HG03432 (cell line): ENCODE measurements around the gene XKR8.

ENCODE experiments used
- ATAC-seq: cut with Tn5 transposase; IDR thresholded peaks from one replicate; pipeline ENCODE4 v1.9.1; 2021; ENCODE audit warnings: mild to moderate bottlenecking, moderate library complexity; ENCODE audit not compliant: unreplicated experiment

XKR8 gene, protein sequence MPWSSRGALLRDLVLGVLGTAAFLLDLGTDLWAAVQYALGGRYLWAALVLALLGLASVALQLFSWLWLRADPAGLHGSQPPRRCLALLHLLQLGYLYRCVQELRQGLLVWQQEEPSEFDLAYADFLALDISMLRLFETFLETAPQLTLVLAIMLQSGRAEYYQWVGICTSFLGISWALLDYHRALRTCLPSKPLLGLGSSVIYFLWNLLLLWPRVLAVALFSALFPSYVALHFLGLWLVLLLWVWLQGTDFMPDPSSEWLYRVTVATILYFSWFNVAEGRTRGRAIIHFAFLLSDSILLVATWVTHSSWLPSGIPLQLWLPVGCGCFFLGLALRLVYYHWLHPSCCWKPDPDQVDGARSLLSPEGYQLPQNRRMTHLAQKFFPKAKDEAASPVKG

DNA sequence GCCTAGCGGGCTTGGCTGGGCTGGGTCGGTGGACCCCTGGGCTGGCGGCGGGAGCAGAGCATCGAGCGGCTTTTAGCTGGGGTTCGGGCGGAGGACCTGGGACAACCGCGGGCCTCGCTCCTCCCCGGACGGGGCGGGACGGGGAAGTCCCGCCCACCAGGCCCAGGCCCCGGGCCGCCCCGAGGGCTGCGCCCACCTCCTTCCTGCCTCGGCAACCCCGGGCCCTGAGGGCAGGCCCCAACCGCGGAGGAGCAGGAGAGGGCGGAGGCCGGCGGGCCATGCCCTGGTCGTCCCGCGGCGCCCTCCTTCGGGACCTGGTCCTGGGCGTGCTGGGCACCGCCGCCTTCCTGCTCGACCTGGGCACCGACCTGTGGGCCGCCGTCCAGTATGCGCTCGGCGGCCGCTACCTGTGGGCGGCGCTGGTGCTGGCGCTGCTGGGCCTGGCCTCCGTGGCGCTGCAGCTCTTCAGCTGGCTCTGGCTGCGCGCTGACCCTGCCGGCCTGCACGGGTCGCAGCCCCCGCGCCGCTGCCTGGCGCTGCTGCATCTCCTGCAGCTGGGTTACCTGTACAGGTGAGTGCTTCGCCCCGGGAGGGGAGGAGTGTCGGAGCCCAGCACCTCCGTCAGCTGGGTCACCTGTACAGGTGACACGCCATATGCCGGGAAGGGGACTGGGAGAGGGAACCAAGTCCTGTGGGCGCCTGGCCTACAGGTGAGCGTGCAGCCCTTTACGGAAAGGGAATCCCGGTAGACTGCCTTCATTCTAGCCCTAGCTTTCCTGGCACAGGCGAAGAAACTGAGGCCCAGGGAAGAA lies at the start of gene XKR8:
Gene XKR8 (plus strand): TSS at position 182 of the 812 bp plus-strand sequence. CDS start 97 bp downstream, at position 279.
- peak; percentile 86 for ATAC-seq

GRCh38 chr1:27912429-27912828 lies 47.3 kb upstream of the XKR8 start:
- ATAC-seq, result no peak

DNA sequence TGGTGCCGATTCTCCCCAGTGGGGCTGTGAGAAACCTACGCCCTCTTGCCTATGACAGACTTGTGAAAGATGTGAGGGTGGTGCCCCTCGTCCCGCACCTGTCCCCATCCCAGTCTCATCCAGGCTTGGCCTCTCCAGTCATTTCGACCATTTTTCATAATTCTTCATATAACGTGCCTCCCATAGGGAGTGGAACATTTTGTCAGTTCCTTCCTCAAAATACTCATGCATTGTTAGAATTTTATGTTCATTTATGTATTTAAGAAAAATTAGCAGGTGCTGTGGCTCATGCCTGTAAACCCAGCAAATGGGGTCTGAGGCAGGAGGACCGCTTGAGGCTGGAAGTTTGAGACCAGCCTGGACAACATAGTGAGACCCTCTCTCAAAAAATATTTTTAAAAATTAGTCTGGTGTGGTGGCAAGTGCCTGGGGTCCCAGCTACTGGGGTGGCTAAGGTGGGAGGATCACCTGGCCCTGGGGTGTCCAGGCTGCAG lies 44.6 kb upstream of the XKR8 start:
- ATAC-seq, result peak; percentile 1

DNA sequence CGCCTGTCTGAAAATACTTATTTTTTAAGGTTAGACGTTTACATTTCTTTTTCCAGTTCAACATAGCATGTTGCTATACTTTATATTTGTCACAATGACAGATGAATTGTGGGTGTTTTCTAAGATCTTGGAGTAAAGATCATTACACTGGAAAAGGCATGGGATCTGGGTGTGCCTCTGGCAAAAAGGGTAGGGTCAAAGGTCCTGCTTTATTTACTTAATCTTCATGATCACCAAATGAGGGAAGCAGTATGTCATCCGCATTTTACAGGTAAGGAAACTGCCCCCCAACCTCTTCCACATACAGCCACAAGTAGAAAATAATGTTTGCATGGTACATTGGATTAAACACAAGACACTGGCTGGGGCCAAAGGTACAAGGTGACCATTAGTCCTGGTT lies 37.5 kb upstream of the XKR8 start:
- ATAC-seq, result no peak

DNA sequence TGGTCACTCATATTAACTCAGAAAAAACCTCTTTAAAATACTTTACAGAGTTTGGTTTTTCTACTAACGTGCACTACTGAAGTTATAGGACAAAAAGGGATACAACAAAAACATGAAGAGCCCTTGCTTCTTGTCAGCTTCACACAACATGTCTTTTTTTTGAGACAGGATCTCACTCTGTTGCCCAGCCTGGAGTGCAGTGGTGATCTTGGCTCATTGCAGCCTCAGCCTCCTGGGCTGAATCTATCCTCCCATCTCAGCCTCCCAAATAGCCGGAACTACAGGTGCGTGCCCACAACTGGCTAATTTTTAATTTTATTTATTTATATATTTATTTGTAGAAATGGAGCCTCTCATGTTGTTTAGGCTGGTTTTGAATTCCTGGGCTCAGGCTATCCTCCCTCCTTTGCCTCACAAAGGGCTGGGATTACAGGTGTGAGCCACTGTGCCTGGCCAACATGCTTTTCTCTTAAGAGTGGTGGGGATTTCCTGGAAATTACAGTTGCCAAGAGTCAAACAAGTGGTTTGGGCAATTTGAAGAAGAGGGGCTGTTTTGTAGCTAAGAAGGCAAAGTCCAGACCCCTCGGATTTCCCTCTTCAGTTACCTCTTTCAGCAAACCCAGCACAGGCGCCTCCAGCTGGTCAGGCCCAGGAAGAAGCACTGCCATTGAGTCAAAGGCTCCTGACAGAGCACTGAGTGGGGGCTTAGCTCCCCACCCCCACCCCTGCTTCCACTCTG lies 31.4 kb upstream of the XKR8 start:
- ATAC-seq, result no peak

DNA sequence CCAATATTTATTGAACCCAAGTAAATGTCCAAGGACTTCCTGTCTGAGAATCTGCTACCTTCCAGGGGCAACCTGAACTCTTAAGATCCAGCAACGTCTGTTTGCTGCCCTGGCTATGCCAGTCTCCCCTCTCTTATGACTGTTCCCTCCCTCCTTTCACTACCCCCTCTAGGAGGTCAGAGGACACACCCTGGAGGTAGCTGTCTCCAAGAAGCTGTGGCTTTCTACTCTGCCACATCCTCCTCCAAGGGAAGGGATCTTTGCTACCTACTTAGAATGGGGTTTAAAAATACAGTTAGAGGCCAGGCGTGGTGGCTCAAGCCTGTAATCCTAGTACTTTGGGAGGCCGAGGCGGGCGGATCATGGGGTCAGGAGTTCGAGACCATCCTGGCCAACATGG lies 28.6 kb upstream of the XKR8 start:
- no peak for ATAC-seq

- ATAC-seq, result no peak
Measured at GRCh38 chr1:27931759-27932158, 28.0 kb upstream of the XKR8 start.

GRCh38 chr1:27934818-27935549 lies 24.8 kb upstream of the XKR8 start, which contains the start of gene SMPDL3B:
TSS of gene SMPDL3B (plus strand) at chr1:27935000. CDS start at chr1:27935184, 184 bp downstream.
- ATAC-seq, result no peak

- no peak for ATAC-seq
Measured at GRCh38 chr1:27935721-27936120, 24.1 kb upstream of the XKR8 start.

GRCh38 chr1:27936370-27936769 lies 23.4 kb upstream of the XKR8 start:
- ATAC-seq, result no peak

GRCh38 chr1:27937524-27937836 lies 22.3 kb upstream of the XKR8 start:
- ATAC-seq, result no peak

- no peak for ATAC-seq
Measured at GRCh38 chr1:27938488-27938887, 21.3 kb upstream of the XKR8 start.

DNA sequence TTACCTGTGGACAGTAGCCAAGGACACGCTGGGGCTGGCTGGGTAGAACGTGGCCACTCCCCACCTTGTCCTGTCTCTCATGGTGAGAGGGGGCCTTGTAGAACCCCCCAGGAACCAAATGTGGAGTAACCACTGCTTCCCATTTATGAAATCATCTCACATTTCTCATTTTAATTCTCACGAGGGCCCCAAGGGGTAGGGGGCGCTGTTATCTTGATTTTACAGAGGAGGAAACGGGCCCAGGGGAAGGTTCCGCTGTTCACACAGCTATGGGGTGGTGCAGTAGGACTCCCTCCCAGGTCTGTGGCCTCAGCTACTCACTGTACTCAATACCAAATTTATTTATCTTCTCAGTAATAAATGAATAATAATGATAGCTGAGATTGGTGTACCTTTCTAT lies 19.5 kb upstream of the XKR8 start:
- ATAC-seq, result no peak

DNA sequence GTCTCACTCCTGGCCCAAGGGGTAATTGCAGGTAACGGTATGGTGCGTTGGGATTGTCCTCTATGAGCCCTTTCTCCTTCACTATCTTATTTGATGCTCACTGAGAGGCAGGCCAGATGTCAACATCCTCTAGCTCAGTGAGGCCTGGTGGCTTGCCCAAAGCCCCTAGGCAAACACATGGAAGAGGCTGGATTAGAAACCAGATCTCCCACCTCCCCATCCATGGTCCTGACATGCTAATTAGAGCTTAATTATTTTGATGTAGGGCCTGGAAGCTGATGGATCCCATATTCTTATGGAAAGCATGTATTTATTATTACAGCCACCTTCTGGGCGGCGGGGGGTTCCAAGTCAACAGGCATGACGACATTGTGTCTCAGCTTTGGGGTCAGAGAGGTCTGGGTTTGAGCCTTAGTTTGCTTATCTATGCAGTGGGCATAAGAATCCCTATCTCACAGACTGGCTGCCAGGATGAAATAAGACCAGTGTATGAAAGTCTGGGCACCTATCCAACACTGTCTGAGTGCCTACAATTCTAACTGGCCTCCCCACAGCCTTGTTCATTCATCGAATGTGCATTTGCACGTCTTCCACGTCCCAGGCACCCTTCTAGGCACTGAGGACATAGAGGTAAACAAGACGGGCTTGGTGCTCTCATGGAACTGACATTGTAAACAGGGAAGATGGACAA lies 18.8 kb upstream of the XKR8 start:
- ATAC-seq, result no peak

DNA sequence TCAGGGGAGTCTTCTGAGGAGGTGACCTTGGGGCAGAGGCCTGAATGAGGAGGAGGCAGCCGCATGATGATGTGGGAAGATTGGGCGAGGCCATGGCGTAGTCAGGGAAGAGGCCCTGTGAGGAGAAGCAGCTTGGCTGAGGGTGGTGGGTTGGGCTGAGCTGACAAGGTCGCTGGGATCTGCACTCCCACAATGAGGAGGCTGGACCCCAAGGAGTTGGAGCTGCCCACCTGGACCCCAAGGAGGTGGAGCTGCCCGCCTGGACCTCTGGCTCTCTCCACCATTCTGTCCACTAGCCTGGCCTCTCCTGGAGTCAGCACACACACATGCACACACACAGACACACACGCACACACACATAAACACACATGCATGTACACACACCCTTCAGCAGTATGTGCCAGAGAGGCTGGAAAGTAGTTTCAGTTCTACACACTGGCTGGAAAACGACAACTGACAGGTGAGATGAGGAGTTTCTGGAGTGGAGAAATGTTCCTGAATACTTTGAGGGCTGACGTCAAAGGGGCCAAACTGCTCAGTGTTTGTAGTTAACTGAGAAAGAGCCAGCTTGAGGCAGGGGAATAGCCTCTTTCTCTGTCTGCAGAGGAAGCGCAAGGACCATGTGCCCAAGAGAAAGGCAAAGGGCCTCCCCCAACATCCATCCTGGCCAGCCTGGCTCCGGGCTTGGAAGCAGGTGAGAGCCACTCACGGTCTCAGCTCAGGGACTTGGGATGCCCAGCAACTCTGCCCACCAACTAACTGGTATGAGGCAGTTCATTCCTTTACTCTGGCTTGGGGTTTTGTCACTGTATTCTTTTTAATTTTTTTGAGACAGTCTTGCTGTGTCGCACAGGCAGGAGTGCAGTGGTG lies 17.9 kb upstream of the XKR8 start:
- ATAC-seq, result no peak

GRCh38 chr1:27945020-27945419 lies 14.8 kb upstream of the XKR8 start:
- ATAC-seq, result no peak

DNA sequence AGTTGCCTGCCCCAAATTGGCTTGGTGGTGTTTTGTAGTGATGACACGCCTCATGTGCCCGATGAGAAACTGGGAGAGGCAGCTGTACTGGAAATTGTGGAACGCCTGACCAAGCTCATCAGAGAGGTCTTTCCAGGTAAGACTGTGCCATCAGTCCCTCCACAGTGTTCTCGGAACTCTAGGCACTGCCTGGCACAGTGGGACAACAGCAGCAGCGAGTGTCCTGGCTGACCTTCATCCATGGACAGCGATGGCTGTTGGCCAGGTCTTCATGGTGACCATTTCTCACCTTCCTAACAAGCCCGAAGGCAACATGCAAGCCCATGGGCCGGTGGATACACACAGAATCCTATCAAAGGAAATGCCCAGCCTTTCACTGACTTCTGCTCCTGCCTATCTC lies 10.7 kb upstream of the XKR8 start:
- no peak for ATAC-seq

DNA sequence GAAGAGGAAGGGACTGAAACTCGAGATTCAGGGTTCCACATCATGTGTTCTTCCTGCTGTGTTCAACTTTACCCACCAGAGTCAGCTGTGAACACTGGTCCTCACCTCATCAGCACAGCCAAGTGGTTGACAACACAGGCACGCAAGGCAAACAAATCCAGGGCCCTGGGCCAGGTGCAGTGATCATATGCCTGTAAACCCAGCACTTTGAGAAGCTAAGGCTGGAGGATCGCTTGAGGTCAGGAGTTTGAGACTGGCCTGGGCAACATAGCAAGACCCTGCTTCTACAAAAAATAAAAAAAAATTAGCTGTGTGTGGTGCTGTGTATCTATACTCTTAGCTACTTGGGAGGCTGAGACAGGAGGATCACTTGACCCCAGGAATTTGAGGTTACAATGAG lies 8.4 kb upstream of the XKR8 start:
- no peak for ATAC-seq

DNA sequence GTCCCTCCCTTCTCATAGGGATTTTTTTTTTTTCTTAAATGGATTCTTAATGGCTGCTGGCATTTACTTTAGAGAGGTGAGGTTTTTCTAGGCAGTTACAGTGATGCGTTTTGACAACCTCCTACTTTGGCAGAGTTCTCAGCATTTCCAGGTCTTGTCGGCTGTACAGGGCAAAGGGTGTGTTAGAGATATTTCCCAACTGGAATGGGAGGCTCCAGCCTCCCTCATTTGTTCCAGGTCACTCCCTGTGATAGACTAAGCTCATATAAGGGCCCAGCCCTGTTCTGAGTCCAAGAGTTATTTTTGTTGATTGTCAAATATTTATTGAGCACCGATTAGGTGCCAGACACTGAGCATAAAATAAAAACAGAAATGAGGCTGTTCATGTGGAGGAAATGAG lies 7.6 kb upstream of the XKR8 start:
- no peak for ATAC-seq
